ENCODE measurements around the gene NDUFAF3.

NDUFAF3 gene

DNA sequence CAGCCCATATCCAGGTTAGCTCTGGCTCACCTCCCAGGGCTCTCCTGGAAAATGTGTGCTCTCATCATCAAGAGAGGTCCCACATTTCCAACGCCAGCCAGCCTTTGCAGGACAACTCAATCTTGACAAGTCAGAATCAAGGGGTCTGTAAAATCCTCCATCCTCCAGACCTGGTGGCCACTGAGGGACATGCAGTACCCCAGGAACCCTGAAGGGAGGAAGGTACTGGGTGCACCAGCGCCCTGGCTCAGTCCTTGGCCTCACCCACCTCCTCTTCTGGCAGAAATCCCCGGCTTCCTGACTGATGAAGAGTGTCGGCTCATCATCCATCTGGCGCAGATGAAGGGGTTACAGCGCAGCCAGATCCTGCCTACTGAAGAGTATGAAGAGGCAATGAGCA is 20.8 kb upstream of the NDUFAF3 start:
- H3K4me3 ChIP-seq (replicated peaks in 1 of 2; ENCODE audit: low read depth in 2 of 2, low read length in 2 of 2) = no peak overlapping the region
- TF ChIP-seq, protein P1, sequence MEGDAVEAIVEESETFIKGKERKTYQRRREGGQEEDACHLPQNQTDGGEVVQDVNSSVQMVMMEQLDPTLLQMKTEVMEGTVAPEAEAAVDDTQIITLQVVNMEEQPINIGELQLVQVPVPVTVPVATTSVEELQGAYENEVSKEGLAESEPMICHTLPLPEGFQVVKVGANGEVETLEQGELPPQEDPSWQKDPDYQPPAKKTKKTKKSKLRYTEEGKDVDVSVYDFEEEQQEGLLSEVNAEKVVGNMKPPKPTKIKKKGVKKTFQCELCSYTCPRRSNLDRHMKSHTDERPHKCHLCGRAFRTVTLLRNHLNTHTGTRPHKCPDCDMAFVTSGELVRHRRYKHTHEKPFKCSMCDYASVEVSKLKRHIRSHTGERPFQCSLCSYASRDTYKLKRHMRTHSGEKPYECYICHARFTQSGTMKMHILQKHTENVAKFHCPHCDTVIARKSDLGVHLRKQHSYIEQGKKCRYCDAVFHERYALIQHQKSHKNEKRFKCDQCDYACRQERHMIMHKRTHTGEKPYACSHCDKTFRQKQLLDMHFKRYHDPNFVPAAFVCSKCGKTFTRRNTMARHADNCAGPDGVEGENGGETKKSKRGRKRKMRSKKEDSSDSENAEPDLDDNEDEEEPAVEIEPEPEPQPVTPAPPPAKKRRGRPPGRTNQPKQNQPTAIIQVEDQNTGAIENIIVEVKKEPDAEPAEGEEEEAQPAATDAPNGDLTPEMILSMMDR (IDR thresholded peaks at IDR 0.05; ENCODE audit: low read depth, low read length) = no peak
- DNase-seq (ENCODE audit: low read depth in 2 of 2) = no peak

DNA sequence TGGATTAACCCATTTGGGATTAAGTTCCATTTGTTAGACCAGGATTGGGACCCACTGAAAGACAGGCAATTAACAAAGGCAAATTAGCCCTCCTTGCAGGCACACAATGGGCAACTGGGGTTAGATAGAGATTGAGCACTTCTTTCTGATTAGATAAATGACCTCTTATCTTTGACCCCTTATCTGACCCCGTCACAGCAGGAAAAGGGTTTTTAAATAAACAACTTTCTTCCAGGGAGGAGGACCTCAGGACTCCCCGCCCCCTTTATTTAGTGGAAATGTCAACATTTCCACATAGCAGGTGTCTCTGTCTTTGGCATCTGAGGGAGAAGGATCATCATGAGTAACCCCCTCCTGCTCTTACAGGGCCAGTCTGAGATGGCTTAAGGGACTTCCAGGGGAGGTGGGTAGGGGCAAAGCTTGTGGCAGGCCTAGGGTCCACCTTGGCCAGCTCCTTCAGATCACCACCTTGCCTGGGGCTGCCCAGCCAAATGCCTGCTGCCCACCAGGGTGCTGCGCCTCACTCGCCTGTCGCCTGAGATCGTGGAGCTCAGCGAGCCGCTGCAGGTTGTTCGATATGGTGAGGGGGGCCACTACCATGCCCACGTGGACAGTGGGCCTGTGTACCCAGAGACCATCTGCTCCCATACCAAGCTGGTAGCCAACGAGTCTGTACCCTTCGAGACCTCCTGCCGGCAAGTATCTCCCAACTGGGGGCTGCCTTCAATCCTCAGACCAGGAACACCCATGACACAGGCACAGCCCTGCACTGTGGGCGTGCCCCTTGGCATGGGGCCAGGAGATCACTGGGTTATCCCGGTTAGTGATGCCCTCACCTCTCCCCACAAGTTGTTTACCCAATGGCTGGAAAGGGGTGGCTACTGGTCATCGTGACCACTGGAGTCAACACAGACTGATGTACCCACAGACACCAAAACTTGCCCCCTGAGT is 17.3 kb upstream of the NDUFAF3 start:
- DNase-seq (ENCODE audit: low read depth in 2 of 2) = no peak
- no peak overlapping the region for H3K4me3 ChIP-seq (replicated peaks in 1 of 2; ENCODE audit: low read depth in 2 of 2, low read length in 2 of 2)
- TF ChIP-seq, protein P1 (IDR thresholded peaks at IDR 0.05; ENCODE audit: low read depth, low read length) = no peak

DNA sequence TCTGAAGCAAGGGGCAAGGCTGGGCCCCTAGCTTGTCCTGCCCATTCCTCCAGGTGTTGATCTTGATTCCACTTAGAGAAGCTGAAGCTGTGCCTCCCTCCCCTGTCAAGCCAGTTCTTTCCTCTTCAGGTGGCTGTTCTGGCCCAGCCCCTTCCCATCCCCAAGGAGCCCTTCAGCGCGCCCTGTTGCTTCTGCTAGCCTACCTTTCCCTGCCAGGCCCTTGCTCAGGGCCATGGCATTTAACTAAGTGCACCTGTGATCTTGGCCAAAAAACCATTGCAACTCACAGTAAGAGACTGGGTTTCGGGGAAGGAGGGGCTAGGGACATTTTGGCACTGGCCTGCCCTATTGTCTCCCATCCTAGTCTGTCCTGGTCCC is 16.6 kb upstream of the NDUFAF3 start:
- no peak for DNase-seq (ENCODE audit: low read depth in 2 of 2)
- TF ChIP-seq, protein P1 (IDR thresholded peaks at IDR 0.05; ENCODE audit: low read depth, low read length) = no peak
- H3K4me3 ChIP-seq (replicated peaks in 1 of 2; ENCODE audit: low read depth in 2 of 2, low read length in 2 of 2) = no peak overlapping the region

DNA sequence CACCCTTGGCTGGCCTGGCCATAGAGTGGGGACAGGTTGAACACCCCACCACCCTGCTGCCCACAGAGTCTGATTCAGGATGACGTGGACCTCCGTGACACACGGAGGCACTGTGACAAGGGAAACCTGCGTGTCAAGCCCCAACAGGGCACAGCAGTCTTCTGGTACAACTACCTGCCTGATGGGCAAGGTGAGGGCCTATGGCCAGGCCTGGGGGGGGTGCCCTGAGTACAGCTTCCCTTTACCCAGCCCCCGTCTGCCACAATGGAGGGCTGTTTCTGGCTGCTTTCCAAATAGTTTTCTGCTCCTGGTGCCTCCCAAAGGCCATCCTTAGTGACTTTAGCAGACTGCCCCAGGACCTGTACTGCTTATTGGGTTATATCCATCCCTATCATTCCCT is 15.9 kb upstream of the NDUFAF3 start:
- TF ChIP-seq, protein P1 (IDR thresholded peaks at IDR 0.05; ENCODE audit: low read depth, low read length) = no peak
- no peak for DNase-seq (ENCODE audit: low read depth in 2 of 2)
- peak overlapping the region; percentile 64 to 88 for H3K4me3 ChIP-seq (replicated peaks in 1 of 2; ENCODE audit: low read depth in 2 of 2, low read length in 2 of 2)

DNA sequence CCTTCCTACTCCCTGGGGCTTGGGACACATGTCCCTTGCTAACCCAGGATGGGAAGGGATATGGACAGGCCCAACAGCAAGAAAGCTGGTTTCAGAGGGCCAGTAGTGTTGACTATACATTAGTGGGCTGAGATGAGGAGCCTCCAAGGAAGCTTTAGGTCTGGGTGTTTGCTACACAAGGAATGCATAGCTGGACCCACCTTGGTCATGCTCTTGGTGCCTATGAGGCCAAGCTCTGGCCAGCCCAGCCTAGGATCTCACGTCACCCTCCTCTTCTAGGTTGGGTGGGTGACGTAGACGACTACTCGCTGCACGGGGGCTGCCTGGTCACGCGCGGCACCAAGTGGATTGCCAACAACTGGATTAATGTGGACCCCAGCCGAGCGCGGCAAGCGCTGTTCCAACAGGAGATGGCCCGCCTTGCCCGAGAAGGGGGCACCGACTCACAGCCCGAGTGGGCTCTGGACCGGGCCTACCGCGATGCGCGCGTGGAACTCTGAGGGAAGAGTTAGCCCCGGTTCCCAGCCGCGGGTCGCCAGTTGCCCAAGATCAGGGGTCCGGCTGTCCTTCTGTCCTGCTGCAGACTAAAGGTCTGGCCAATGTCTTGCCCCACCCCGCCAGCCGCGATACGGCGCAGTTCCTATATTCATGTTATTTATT is 15.4 kb upstream of the NDUFAF3 start:
- TF ChIP-seq, protein P1 (IDR thresholded peaks at IDR 0.05; ENCODE audit: low read depth, low read length) = no peak
- peak overlapping the region; percentile 64 to 88 for H3K4me3 ChIP-seq (replicated peaks in 1 of 2; ENCODE audit: low read depth in 2 of 2, low read length in 2 of 2)
- DNase-seq (ENCODE audit: low read depth in 2 of 2) = peak; percentile 53 to 72

DNA sequence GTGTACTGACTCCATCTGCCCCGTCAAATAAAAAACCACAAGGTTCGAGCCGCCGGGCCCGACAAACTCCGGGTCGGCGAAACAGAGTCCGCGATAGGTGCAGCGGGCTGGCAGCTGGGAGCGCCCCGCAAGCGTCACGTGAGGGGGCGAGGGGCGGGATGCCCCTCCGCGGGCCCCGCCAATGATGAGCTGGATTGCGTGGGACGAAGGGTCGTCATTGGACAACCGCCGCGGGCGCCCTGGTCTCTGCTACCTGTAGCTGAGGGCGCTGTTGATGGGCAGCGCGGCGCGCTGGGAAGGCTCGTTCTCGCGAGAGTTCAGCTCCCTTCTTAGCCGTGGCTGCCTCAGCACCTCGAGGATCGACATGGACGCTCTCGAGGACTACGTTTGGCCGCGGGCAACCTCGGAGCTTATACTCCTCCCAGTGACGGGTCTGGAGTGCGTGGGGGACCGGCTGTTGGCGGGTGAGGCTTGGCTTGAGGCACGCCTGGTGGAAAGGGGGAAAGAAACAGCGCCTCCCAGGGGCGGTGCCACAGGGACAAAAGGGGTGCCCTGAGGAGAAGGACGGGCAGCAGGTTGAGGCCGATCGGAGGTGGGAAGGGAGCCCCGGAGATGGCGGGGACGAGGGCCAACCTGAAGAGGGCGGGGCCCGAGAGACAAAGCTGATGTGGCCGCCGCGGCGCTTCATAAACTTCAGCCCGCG is 14.7 kb upstream of the NDUFAF3 start, which contains the start of gene WDR6:
Gene WDR6, plus strand, starts transcription at position 324 of the 703 bp plus-strand sequence. Its CDS starts 41 bp downstream, at position 365.
- H3K4me3 ChIP-seq (replicated peaks in 1 of 2; ENCODE audit: low read depth in 2 of 2, low read length in 2 of 2) = peak within 1 kb of the TSS; percentile 64 to 88
- peak; percentile 98 to 99 for DNase-seq (ENCODE audit: low read depth in 2 of 2)
- TF ChIP-seq, protein P1 (IDR thresholded peaks at IDR 0.05; ENCODE audit: low read depth, low read length) = peak; percentile 27
